ENCODE results near the gene CNTNAP5. TPM values are rescaled to one million over a fixed set of nuclear protein-coding genes. Genes with fewer than 3 reads are reported as not detected.

CNTNAP5 gene
- total RNA-seq, 1 donor from 2014 or later: not detected

- no peak for ATAC-seq
- DNase-seq (ENCODE audit: low spot score): no peak
- intact Hi-C loops (cut with DNase I): no loop called here
These were observed 25.9 kb downstream of the CNTNAP5 start for GRCh38 chr2:124050833-124051497.

GRCh38 chr2:124053796-124054195 is 28.7 kb downstream of the CNTNAP5 start:
- intact Hi-C loops (cut with DNase I): no loop called here

GRCh38 chr2:124063596-124063995 is 38.5 kb downstream of the CNTNAP5 start:
- no peak for ATAC-seq
- DNase-seq (ENCODE audit: low spot score): no peak
- intact Hi-C loops (cut with DNase I): no loop called here

More at GRCh38 chr2:124053796-124054195, 28.7 kb downstream of the CNTNAP5 start:
- no peak for ATAC-seq
- no peak for DNase-seq (ENCODE audit: low spot score)

GRCh38 chr2:124065636-124066035 is 40.5 kb downstream of the CNTNAP5 start:
- intact Hi-C loops (cut with DNase I): no loop called here
- ATAC-seq: no peak
- no peak for DNase-seq (ENCODE audit: low spot score)

GRCh38 chr2:124066776-124067175 is 41.7 kb downstream of the CNTNAP5 start:
- no peak for DNase-seq (ENCODE audit: low spot score)
- no peak for ATAC-seq
- intact Hi-C loops (cut with DNase I): no loop called here

GRCh38 chr2:124079045-124079444 is 54.0 kb downstream of the CNTNAP5 start:
- ATAC-seq (no peak), DNase-seq (ENCODE audit: low spot score) (no peak)
- intact Hi-C loops (cut with DNase I): no loop called here

DNA sequence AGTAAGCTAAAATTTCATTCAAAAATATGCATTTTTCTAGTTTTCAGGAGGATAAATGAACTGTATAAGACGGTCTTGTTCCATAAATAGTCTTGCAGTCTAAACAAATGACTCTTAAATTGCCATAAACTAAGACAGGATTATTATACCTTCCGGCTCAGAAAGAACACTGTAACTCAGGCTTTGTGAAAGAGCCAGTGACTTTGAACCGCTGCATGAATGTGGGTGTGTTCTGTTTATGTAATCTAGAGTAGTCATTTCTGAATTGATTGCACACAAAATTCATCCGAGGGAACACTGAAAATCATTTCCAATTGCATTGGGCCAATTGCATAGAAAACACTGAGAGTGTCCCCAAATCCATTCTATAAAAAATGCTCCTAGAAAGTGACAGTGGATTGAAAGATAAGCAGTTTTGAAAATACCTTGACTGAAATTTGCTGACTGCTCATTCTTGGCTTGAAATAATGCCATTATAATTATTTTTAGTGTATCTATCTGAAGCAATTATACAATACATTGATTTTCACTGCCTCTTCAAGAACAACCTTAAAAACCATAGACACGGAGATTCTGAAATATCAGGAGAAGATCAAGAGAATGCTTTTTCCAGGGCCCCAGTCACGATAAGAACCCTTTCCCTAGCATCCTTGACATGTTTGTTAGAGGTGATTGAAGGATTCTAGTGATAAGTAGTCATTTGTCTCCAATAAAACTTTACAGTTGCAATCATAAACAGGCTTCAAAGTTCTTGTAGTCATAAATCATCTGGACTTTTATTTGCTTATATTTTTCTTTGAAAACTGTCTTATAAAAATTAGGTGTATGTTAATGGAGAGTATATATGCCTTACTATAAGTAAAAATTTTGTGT is 55.4 kb downstream of the CNTNAP5 start:
- intact Hi-C loops (cut with DNase I): no loop called here
- no peak for ATAC-seq
- no peak for DNase-seq (ENCODE audit: low spot score)

- intact Hi-C loops (cut with DNase I): no loop called here
- ATAC-seq: no peak
- no peak for DNase-seq (ENCODE audit: low spot score)
These were observed 56.1 kb downstream of the CNTNAP5 start for GRCh38 chr2:124081154-124081716.

DNA sequence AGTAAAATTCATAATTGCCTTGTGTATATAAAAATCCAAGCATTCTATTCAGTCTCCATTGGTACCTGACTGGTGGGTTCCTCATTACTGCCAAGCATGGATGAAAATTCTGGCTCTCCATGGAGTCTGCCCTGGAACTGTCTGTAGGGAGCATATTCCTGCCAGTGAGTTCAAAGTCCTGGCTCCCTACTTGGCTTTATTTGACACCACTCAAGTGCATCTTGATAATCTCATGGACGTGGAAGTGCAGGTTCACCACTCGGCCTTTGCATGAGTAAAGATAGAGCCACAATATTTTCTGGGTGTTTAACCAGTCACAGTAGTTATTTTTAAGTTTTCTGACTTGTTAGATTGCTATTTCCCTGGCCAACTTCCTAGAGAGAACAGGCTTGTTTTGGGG is 63.5 kb downstream of the CNTNAP5 start:
- no peak for DNase-seq (ENCODE audit: low spot score)
- no peak for ATAC-seq
- intact Hi-C loops (cut with DNase I): no loop called here

GRCh38 chr2:124091721-124092120 is 66.6 kb downstream of the CNTNAP5 start:
- no peak for ATAC-seq
- DNase-seq (ENCODE audit: low spot score): no peak
- intact Hi-C loops (cut with DNase I): no loop called here

GRCh38 chr2:124092651-124093050 is 67.6 kb downstream of the CNTNAP5 start:
- intact Hi-C loops (cut with DNase I): no loop called here
- ATAC-seq (no peak), DNase-seq (ENCODE audit: low spot score) (no peak)

DNA sequence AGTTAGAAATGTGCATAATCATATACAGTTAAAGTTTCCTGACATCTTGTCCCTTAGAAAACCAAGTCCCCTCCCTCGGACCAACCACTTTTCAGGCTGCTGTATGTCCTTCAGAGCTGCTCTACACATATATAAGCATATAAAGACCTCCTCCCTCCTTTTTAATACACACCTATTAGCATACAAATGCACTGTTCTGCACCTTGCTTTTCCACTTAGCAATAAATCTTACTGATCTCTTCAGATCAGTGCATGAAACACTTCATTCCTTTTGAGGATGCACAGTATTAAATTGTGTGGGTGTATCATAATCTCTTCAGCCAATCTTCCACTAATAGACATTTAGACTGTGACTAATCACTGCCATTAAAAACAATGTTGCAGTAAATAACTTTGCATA is 79.8 kb downstream of the CNTNAP5 start:
- ATAC-seq: no peak
- intact Hi-C loops (cut with DNase I): no loop called here

DNA sequence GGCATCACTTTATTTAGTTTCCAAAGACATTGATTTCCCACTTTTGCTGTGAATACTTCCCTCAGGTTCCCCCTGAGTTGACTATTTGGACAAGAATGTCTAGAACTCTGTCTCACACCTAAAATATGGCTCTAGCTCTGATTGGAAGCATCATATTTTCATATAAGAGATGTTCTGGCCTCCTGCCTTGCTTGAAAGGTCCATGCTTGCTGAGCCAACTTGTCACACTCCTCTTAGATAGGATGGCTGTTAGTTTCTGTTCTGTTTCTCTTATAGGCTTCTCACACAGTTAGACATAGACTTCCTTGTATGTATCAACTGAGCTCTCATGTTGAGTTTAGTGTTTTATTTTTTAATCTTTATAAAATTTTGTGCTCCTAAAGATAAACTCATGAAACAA is 87.1 kb downstream of the CNTNAP5 start:
- intact Hi-C loops (cut with DNase I): no loop called here
- DNase-seq (ENCODE audit: low spot score) (no peak), ATAC-seq (no peak)

More for the DNA sequence above, 79.8 kb downstream of the CNTNAP5 start:
- no peak for DNase-seq (ENCODE audit: low spot score)

GRCh38 chr2:124112966-124113365 is 87.9 kb downstream of the CNTNAP5 start:
- DNase-seq (ENCODE audit: low spot score) (no peak), ATAC-seq (no peak)
- intact Hi-C loops (cut with DNase I): no loop called here

- DNase-seq (ENCODE audit: low spot score): no peak
- no peak for ATAC-seq
- intact Hi-C loops (cut with DNase I): no loop called here
These were observed 95.2 kb downstream of the CNTNAP5 start for GRCh38 chr2:124120246-124120645.

DNA sequence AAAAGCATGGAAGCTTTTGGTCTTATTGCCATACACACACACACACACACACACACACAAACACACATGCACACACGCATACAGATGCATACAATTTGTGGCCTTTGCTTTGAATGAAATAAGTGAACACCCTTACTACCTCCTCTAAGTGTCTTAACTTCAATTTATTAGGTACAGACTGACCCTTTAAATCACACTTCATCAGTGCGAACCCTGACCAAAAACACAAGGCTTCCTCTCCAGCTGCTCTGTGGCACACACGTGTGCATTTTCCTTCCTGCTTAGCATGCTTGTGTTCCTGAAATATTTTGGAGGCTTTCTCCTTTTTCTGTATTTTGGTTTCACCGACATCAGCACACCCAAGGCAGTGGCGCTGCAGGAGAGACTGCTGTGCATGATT is 96.0 kb downstream of the CNTNAP5 start:
- intact Hi-C loops (cut with DNase I): no loop called here
- DNase-seq (ENCODE audit: low spot score) (no peak), ATAC-seq (no peak)

- intact Hi-C loops (cut with DNase I): no loop called here
- DNase-seq (ENCODE audit: low spot score) (no peak), ATAC-seq (no peak)
These were observed 96.7 kb downstream of the CNTNAP5 start for GRCh38 chr2:124121760-124122275.

DNA sequence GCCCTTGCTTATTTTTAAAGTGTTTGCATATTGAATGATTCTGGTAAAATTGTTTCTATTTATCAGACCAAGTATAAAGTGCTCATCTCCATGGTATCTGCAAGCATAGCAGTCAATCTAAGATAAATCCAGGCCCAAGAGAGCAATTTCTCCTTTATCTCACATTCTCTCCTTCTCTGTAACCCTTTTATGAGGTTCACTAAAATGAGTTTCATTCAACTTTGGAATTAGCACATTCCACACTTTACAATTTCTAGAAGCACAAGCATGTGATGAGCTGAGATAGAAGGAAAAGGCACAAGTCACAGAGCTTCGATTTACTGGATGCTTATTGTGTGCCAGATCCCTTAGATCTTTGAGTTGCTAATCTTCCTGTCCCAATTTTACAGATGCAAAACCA is 97.3 kb downstream of the CNTNAP5 start:
- intact Hi-C loops (cut with DNase I): no loop called here
- ATAC-seq: no peak
- DNase-seq (ENCODE audit: low spot score): no peak

DNA sequence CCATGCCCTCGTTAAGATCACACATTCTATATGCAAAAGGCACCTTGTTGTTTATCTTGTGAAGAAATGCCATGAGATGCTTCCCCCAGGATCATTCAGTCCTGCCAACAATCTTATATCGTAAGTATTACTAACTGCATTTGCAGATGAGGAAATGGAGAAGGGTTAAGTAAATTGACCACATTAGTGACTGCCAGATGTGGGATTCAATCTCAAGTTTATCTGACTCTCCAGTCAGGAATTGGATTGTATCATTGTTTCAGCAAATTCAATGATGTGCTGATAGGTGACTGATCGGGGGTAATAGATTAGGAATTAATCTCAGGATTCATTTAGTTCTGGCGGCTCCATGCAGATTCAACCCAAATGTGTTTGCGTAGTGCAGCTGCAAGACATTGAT is 106.2 kb downstream of the CNTNAP5 start:
- intact Hi-C loops (cut with DNase I): no loop called here
- DNase-seq (ENCODE audit: low spot score): no peak

DNA sequence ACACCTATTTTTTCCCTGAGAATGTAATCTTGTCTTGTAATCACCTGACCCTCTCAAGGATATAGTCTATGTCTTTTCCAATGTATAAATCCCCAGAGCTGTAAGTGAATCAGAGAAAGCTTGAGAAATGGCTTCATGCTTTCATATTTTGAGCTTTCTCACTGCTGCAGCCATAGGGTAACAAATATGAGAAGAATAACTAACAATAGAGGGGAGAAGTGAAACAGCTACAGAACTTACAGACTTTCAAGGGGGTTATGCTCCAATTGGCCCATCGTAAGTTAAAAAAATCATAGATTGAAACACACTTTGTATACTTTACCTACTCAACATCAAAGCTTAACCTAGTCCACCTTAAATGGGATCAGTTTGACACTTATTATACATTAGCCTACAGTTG is 111.0 kb downstream of the CNTNAP5 start:
- no peak for DNase-seq (ENCODE audit: low spot score)
- no peak for ATAC-seq
- intact Hi-C loops (cut with DNase I): no loop called here

More for the DNA sequence above, 106.2 kb downstream of the CNTNAP5 start:
- no peak for ATAC-seq
